NOMO-1 (cell line): ENCODE data around the gene ELF3.
"Not testable (repeated sequence)": the region's sequence is repeated elsewhere in the genome, so short reads cannot be mapped to it uniquely, and the experiment has no call there.

Experiments used
- DNase-seq, 2 experiments: peaks; one replicate each; lab custom pipeline; 2025; ENCODE audit not compliant: unreplicated experiment in 2 of 2; lab: John Stamatoyannopoulos, UW

ELF3 gene

GRCh38 chr1:202007805-202008489 lies 2.4 kb upstream of the ELF3 start:
- no peak for DNase-seq

DNA sequence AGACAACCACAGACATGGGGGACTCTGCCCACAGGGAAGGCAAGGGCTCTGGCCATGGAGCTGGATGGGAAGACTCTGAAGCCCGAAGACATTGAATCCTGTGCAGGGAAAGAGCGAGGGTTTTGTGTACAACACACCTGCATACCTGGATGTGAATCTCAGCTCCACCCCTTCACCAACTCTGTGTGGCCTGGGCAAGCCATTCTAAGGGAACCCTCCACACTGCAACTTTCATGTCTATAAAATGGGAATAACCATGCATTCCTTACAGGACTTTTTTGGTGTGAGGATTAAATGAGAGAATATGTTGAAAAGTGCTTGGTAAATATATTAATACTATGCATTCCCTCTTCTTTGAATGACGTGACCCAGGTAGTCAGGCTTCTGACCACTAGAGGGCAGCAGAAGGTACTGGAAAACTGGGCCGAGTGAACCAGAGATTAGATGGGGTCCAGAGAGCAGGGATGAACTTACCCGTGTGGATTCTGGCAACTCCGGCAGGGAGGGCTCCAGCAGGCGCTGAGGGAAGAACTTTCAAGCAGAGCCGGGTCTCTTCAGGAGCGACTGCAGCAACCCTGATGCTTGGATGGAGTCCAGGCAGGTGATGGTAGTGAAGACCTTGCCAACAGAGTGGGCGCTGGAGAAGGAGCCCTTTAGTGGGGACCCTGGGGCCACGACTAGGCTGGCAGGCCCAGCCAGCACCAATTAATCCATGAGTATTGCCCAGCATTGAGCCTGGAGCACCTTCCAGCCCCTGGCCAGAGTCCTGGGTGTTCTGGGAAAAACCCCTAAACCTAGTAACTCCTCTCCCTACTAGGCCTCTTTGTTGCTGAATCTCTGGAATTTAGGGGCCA lies 834 bp upstream of the ELF3 start:
- peak; percentile 23 to 44 for DNase-seq

DNA sequence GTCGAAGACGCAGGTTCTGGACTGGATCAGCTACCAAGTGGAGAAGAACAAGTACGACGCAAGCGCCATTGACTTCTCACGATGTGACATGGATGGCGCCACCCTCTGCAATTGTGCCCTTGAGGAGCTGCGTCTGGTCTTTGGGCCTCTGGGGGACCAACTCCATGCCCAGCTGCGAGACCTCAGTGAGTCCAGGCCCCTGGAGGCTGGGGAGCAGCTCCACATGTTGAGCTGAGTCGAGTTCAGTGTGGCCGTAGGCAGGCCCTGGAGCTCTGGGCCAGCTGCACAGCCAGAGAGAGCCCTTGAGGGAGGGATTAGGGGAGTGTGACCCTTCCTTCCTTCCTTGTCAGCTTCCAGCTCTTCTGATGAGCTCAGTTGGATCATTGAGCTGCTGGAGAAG lies 1.6 kb downstream of the ELF3 start:
- no peak for DNase-seq

GRCh38 chr1:202012544-202013478 lies 2.4 kb downstream of the ELF3 start:
- DNase-seq: no peak

GRCh38 chr1:202013603-202014002 lies 3.2 kb downstream of the ELF3 start:
- DNase-seq: no peak

GRCh38 chr1:202014060-202014459 lies 3.7 kb downstream of the ELF3 start:
- no peak for DNase-seq

GRCh38 chr1:202014915-202015661 lies 4.7 kb downstream of the ELF3 start:
- no peak for DNase-seq

DNA sequence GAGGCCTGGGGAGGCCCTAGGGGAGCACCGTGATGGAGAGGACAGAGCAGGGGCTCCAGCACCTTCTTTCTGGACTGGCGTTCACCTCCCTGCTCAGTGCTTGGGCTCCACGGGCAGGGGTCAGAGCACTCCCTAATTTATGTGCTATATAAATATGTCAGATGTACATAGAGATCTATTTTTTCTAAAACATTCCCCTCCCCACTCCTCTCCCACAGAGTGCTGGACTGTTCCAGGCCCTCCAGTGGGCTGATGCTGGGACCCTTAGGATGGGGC lies 5.2 kb downstream of the ELF3 start:
- no peak for DNase-seq

DNA sequence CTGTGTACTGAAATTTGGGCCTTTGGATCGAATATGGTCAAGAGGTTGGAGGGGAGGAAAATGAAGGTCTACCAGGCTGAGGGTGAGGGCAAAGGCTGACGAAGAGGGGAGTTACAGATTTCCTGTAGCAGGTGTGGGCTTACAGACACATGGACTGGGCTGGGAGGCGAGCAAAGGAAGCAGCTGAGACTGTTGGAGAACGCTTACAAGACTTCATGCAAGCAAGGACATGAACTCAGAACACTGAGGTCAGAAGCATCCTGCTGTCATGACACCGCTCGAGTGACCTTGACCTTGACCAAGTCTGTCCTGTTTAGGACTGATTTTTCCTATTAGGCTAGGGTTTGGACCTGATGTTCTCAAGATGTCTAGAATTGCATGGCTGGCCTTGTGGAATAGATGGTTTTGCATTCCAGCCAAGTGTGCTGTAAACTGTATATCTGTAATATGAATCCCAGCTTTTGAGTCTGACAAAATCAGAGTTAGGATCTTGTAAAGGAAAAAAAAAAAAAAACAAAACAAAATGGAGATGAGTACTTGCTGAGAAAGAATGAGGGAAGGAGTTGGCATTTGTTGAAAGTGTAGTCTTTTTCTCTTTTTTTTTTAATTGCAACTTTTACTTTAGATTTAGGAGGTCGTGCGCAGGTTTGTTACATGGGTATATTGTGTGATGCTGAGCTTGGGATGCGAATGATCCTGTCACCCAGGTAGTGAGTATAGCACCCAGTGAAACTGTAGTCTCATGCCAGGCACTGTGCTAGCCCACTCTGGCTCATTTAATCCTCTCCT lies 5.8 kb downstream of the ELF3 start:
- DNase-seq: no peak

DNA sequence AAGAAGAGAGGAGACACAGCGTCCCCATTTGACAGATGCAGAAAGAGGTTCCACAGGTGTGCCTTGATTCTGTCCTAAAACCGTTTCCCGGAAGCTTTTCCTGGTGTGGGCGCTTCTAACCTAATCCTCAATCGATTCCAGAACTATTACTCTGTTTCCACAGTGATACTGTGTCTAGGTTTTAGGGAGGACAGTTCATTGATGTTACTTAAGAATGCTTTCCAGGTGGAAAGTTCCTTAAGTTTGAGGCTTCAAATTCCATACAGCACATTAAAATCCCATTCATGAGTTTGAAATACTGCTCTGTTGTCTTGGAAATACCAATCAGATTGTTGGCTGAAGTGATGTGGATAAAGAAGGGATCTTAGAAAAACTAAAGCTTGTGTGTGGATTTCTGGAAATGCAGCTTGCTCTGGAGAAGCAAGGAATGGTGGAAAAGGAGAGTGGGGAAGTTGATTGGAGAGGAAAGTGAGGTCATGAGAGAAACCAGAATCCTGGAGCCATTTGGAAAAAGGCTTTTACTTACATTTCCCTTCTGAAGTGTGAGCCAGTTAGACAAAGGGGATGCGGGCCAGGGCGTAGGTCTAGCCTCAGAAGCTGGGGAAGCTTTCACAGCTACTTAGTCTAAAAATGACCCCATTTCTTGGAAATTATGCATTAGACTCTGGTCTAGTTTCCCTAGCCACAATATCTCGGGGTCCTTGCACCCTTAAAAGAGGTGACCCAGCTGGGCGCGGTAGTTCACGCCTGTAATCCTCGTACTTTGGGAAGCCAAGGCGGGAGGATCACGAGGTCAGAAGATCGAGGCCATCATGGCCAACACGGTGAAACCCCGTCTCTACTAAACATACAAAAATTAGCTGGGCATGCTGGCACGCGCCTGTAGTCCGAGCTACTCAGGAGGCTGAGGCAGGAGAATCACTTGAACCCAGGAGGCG lies 6.7 kb downstream of the ELF3 start:
- DNase-seq: no peak

DNA sequence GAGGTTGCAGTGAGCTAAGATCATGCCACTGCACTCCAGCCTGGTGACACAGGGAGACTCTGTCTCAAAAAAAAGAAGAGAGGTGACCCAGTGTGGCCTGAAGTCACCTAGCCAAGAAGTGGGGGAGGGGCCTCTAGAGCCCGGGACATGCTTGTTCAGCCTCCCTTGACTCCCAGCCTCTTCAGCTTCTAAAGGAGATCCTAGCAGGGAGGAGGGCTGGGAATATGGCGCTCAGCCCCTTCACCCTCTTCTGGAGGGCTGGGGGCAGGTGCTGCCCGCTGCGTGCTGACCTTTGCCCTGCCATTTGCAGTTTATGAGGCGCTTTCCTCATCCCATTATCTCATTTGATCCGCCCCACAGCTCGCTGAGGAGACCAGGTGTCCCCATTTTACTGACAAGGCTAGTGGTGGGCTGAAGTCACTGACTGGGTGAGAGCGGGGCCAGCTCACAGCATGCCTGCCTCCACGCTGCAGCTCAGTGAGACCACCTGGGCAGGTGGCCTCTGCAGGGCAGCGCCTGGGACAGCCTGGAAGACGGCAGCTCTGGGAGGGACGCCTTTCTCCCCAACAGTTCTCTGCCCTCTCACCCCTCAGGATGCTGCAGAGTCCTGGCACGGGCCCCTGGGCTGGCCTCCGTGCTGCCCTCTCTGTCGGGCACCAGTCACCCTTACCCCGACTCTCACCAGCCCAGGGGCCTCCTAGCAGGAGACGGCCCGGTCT lies 7.5 kb downstream of the ELF3 start:
- DNase-seq: no peak

GRCh38 chr1:202018468-202019234 lies 8.3 kb downstream of the ELF3 start:
- no peak for DNase-seq

DNA sequence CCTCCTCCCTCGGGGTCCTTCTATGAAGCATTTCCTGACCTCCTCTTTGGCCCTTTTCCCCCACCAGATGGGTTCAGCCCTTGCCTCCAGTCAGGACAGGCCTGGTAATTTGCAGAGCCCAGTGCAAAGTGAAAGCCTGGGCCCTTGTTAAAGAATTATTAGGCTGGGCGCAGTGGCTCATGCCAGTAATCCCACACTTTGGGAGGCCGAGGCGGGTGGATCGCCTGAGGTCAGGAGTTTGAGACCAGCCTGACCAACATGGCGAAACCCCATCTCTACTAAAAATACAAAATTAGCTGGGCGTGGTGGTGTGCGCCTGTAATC lies 8.8 kb downstream of the ELF3 start:
- DNase-seq: not testable (repeated sequence)

DNA sequence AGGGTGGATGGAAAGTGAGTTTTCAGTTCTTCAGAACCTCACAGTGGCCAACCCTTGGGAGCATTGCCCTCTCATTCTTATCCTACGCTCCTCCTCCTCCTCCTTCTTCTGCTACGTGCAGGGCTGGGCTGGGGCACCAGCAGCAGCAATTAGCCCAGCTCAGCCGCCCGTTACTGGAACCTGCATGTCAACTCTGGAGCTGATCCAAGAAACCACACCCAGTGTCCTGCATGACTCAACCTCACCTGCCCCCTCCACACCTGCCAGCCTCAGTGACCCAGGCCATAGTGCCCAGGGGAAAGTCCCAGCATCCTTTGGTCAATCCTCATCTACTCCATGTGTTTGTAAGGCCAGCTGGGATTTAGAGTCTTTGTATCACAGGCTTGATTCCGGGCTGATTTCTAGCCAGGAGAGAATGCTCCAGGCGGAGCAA lies 12.6 kb downstream of the ELF3 start:
- no peak for DNase-seq

DNA sequence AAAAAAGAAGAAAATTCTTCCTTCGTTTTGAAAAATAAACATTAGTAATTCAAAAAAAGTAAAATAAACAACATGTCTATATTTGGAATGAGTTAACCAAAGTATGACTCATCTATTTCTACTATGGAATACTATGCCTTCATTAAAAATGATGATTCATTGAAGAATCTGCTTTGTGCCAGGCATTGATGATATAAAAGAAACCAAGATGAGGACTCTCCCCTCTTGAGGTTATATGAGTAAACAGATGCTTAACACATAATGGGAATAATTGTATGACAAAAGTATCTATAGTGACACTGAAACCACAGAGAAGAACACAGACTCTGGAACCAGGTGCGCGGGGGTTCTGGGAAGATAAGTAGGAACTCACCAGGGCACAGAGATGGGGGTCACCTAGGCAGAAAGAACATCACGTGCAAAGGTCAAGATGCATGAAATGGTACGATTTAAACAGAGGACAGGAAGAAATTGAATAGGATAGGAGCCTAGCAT lies 18.8 kb downstream of the ELF3 start:
- DNase-seq: no peak

GRCh38 chr1:202029727-202030126 lies 19.3 kb downstream of the ELF3 start:
- no peak for DNase-seq

GRCh38 chr1:202031796-202032195 lies 21.4 kb downstream of the ELF3 start:
- no peak for DNase-seq
